ENCODE measurements around the gene CRELD2.

Gene CRELD2

DNA sequence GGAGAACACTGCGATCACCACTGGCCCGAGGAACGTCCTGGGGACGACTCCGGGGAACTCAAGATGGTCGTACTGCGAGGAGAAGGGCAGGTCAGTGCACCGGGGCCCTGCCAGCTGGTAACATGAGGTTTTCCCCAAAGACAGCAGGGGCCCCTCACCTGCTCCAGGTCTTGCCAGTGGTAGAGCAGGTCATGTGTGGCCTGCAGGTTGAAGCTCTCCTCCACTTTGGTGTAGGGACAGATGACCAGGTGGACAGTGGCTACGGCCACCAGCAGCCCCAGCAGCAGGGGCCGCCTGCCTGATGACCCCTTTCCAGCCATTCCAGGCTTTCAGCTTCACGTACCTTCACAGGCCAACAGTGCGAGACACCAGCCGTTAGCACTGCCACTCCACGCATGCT is 5.0 kb upstream of the CRELD2 start:
- DNase-seq = no peak

DNA sequence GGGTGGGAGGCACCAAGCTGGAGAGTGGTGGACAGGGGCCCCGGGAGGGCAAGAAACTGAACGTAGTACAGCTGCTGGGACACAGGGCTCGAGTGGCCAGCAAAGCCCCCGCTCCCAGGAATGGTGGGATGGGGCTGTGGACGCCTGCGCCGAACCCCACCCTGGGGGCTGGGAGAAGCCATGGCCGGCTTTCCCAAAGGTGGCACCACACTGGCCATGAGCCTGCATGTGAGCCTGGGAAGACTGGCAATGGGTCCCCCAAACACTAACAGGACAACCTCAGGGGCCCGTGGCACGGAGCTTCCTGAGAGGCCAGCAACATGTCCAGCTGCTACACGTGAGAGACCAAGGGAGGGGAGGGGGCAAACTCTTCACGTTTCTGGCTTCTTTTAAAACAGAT is 4.2 kb upstream of the CRELD2 start:
- no peak for DNase-seq

DNA sequence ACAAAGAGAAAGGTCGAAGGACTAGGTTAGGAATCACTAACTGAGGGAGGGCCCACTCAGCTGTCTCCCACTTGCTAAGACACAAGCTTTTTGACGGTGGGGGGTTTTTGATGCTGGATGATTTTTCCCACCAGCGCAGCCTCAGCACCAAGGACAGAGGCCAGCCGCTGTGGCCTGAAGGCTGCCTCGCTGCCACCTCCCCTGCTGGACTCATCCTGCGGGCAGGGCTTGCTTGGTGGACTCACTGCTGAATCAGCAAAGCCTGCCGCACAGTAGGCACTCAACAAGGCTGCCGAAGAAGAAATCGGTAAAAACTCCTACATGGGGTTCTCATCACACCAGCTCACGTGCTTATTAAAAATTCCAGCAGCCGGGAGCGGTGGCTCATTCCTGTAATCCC is 2.8 kb upstream of the CRELD2 start:
- DNase-seq = no peak

DNA sequence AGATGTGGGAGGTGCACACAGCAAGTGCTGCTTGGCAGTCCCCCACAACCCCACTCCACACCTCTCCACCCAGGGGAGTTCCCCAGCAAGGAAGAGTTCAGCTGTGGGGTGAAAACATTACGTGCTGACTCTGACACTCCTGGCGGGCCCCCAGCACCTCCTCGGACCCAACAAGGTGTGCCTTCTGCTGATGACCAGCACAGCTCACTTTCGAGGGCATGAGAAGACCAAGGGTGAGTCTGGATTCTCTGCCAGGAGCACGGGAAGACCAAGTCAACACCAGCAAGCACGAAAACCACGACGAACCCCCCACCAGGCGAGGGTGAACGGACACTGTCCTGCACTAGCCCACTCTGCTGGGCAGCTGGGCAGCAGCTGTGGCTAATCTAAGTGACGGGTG is 1.6 kb upstream of the CRELD2 start:
- no peak for DNase-seq

DNA sequence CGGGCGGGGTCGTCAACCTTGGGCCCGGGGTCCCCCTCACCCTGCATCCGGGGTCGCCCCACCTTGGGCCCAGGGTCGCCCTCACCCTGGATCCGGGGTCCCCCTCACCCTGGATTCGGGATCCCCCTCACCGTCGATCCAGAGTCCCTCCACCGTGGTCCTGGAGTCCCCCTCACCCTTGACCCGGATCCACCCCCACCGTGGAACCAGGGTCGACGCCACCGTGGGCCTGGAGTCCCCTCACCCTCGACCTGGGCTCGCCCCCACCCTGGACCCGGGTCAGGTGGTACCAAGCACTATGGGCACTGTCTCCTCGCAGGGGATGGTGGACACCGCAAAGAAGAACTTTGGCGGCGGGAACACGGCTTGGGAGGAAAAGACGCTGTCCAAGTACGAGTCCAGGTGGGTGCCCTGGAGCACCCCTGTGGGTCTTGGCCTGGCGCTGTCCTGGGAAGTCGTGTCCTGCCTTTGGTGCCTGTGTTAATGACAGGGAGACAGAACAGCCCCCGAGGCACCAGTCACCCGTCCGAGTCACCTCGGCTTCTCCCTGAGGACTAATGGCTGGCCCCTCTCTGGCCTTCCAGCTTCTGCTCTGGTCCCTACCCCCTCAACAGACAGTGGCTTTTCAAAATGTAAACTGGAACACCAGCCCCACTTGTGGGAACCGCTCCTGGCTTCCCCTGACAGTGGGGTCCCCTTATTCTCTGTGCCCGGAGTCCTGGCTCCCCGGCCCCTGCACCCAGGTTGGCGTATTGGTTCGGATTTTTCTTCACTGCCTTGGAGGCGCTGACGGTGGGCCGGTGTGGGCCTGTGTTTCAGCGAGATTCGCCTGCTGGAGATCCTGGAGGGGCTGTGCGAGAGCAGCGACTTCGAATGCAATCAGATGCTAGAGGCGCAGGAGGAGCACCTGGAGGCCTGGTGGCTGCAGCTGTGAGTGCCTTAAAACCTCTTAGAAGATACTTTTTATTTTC is 762 bp downstream of the CRELD2 start:
- no peak for DNase-seq

DNA sequence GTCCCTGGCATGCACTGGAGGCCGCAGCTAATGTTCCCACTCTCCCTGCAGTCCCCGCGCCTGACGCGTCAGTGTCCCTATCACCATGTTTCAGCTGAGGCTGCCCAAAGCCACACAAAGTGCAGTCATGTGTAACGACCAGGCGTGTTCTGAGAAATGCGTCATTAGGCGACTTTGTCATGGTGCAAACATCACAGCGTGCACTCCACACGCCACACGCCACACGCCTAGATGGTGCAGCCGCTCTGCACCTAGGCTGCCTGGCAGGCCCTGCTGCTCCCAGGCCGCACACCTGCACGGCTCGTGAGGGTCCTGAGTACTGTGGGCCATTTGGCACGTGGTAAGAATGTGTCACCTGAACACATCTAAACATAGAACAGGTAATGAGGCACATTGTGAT is 2.4 kb downstream of the CRELD2 start:
- DNase-seq = no peak

DNA sequence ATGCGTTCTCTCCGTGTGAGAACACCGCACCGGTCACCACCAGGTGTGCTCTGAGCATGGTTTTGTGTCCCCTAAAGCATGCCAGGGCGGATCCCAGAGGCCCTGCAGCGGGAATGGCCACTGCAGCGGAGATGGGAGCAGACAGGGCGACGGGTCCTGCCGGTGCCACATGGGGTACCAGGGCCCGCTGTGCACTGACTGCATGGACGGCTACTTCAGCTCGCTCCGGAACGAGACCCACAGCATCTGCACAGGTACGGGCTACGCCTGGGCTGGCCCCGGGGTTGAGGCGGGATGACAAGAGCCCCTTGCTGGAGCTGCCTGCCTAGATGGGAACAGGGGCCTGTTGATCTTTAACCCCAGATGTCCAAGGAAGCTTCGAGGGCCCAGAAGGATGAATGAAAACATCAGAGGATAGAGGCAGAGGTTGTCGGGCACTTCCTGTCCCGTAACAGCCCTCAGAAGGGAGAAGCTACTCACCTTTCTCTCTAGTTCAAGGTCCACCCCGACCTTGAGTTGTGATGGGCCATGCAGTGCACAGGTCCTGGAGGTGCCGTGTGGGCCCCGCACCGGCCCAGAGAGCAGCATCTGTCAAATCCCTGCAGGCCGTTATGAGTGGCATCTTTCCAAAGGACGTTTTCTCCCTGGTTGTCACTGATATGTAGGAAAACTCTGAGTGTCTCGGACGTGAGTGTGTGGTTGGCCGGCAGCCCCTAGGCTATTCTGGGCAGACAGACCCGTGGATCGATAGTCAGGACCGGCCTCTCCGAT is 3.3 kb downstream of the CRELD2 start:
- no peak for DNase-seq

DNA sequence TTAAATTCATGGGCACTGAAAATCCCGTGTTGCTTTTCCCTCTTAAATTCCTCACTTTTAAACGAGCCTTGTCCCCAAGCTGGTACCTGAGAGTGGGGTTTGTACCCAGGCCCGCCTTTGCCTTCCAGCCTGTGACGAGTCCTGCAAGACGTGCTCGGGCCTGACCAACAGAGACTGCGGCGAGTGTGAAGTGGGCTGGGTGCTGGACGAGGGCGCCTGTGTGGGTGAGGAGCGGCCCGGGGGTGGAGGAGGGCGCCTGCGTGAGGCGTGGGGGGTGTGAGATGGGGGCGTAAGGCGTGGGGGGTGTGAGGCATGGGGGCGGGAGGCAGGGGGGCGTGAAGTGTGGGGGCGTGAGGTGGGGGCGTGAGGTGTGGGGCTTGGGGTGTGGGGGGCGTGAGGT is 4.0 kb downstream of the CRELD2 start:
- no peak for DNase-seq

DNA sequence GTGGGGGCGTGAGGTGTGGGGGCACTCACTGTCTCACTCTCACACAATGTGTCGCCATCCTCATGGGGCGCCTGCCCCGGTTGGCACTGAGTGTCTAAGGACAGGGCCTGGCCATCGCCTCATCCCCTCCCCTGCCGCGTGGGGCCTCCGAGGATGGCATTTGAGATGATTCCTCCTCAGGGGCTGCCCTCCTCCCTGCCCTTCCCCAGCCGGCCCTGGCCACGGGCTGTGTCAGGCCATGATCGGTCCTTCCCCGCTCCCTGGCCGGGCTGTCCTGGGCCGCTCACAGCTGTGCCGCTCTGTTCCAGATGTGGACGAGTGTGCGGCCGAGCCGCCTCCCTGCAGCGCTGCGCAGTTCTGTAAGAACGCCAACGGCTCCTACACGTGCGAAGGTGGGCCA is 4.5 kb downstream of the CRELD2 start:
- DNase-seq = no peak

DNA sequence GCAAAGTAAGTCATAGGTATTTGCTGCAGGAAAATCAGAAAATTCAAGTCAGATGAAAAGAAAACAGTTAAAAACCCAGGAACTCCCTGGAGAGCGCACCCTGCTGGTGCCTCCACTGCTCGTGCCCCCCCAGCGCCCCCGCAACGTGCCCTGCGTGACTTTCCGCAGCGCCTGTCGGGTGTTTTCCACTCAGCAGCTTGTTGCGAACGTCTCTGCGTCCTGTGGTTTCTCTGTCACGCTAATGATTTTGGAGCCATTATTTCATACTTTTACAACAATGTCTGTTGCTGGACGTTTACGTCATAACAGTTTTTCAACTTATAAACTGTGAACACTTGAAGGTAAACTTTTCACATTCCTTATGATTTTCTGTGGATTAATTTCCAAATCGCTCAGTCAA is 5.0 kb downstream of the CRELD2 start:
- no peak for DNase-seq

DNA sequence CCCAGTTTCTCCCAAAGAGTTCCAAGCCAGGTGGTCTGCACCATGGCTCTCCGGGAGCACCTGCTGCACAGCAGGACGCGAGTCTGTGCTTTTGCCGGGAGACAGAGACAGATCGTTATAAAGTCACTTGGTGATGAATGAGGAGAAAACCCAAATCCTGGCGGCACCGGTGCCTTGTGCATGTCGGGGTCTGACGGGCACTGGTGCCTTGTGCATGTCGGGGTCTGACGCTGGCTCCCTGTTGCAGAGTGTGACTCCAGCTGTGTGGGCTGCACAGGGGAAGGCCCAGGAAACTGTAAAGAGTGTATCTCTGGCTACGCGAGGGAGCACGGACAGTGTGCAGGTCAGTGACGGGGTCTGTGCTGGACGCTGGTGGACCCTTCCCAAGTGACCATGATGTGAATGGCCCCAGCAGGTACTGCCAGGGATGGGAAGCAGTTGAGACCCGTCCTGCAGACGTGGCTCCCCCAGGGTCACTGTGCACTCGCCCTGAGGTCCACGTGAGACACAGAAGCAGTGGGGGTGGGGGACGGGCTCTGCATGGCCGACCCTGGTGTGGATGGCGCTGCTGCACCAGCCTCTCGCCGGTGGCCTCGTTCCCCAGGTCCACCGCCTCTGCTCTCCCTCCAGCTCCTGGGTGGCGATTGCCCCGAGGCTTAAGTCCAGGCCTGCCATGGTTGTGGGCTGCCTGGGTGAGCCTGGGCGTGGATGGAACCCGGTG is 5.8 kb downstream of the CRELD2 start:
- DNase-seq = no peak

DNA sequence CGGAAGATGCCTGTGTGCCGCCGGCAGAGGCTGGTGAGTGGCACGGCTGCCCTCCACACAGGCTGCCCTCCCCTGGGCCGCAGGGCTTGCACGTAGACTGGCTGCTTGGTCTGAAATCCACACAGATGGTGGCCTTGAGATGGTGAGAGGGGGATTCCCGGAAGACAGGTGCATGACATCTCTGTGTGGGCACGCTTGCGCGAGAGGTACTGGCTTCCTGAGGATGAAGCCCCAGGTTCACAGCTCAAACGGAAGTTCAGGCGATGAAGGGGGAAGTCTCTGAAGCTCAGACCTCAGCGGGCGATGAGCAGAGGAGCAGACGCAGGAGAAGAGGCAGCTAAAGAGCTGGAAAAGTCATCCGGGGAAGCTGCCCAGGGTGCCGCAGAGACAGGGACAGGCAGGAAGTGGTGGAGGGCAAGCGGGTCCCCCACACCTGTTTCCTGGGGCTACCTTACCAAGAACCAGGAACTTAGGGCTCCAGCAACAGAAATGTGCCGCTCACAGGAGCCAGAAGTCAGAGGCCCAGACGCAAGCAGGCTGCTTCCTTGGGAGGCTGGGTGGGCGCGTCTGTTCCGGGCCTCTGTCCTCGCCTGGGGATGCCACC is 7.2 kb downstream of the CRELD2 start:
- DNase-seq = no peak

DNA sequence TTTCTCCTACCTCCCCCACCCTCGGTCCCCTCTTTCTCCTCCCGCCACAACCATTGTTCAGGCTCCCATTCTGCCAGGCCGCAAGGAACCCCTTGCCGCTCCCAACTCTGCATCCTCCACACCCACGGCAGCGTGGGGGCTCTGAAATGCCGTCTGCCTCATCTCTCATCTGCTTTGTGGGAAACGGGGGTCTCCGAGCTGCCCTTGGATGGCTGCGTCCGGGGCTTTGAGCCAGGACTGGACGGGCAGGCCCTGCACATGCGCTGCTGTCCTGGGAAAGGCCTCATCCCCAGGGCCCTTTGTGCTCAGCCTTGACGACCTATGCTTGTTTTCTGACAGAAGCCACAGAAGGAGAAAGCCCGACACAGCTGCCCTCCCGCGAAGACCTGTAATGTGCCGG is 8.5 kb downstream of the CRELD2 start:
- no peak for DNase-seq

DNA sequence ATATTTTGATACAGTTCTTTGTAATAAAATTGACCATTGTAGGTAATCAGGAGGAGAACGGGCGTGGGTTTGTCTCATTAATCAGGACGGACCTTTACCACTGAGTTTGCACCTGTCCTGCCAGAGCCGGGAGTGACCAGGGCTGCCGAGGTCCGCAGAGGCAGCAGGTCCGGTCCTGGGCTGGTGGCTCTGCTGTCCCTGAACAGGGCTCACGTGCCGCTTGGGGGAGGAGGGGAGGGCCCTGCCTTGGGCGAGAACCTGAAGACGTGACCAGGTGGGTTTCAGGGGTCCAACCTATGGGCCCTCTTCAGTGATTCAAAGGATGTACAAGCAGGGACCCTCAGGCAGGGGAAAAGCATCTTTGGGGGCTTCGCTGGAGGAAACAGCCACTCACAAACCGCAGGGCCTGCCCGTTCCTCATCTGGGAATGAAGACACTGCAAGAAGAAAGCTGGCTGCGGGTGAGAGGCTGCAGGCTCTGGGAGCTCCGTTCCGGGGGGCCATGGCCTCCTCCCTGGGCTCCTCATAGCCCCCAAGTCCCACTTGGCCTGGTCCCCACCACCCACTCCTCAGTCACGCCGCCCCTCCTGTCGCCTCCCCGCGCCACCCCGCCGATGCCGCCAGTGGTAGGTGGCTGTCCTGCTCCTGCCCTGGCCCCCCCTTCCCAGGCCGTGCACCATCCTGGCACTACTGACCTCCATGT is 9.2 kb downstream of the CRELD2 start:
- no peak for DNase-seq

DNA sequence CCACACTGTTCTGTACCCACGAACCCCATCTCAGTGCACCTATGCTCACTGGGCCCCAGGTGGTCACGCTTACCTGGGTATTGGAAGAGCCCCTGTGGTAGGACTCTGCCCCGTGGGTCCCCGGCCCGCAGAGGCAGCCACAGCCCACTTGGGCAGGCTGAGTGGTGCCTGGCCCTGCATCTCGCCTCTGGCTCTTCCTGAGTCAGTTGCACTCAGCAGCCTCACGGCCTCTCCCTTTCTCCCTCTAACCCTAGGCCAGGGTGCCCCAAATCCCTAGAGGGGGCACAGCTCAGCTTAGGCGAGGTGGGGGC is 9.7 kb downstream of the CRELD2 start:
- no peak for DNase-seq

DNA sequence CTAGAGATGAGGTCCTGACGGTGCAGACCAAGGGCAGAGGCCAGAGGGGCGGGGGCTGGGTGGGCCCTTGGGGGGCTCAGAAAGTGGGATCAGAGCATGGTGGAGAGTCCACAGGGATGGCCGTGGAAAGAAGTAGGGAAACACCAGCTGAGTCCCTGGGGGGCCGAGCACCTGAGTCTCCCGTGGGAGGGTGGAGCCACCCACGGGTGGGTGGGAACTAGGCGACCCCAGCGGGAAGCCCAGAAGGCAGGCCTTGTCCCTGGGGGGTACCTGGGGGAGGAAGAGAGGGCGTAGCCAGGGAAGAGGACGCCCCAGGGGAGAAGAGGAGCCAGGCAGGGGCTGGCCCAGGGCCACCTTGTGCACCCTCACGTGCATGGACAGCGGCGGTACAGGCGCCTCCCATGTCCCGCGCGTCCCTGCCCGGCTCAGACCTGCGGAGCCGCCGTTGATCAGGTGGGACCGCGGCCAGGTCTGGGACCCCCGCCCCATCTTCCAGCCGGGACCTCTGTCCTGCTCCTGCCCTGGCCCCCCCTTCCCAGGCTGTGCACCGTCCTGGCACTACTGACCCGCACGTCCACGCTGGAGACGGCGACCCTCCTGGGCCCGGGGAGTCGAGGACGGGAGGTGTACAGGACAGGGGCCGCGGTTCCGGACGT is 10.2 kb downstream of the CRELD2 start:
- DNase-seq = no peak

DNA sequence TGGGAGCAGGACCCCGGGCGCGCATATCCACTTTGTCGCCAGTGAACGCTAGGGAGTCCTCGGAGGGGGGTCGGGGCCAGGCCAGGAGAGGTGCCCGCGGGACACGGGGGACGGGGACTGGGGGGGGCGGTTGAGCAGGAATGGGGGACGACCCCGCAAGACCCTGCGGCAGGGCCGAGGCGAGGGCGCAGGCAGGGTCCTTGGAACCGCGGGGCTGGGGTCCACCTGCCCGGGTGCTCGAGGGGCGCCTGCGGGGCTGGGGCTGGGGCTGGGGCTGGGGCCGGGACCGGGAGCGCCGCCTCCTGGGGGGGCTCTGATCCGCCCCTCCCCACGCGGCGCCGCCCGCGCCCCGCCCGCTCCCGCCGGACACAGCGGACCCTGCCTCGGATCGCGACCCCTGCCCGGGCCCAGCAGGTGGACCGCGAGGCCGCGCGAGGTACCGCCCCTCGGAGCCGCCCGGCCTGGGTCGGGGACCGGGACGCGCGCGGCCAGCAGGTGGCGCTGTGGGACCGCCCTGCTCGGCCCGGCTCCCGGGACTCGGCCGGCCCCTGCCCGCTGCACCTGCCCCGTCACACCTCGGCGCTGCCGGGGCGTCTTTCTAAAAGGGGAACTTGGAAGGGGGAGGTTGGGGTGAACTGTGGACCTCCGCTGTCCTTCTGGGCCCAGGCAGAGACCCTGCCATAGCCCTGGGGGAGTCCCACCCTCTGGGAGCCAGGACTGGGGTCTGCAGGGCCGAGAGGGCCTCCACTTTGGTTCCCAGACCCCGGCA is 11.0 kb downstream of the CRELD2 start:
- no peak for DNase-seq

DNA sequence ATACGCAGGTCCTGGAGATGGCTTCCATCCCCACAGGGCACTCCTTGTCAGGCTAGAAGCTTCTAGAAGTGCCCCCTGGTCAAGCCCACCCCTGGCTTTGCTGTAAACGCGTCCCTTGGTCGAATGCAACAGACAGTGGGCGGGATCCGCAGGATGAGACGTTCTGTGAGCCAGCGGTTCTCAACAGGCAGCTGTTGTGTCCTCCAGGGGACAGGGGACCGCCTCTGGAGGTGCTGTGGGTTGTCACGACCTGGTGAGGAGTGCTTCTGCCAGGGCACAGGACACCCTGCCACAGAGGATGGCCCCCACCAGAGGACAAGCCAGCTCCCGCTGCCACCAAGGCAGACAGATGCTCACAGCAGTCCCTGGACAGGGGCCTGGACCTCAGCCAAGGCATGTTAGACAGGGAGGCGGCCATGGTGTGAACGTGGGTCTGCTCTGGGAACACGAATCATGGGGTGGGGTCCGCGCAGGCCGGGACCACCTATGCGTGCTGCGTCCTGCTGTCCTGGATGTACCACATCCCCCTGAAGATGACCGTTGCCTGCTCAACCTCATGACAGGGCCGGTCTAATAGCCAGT is 11.7 kb downstream of the CRELD2 start:
- no peak for DNase-seq

DNA sequence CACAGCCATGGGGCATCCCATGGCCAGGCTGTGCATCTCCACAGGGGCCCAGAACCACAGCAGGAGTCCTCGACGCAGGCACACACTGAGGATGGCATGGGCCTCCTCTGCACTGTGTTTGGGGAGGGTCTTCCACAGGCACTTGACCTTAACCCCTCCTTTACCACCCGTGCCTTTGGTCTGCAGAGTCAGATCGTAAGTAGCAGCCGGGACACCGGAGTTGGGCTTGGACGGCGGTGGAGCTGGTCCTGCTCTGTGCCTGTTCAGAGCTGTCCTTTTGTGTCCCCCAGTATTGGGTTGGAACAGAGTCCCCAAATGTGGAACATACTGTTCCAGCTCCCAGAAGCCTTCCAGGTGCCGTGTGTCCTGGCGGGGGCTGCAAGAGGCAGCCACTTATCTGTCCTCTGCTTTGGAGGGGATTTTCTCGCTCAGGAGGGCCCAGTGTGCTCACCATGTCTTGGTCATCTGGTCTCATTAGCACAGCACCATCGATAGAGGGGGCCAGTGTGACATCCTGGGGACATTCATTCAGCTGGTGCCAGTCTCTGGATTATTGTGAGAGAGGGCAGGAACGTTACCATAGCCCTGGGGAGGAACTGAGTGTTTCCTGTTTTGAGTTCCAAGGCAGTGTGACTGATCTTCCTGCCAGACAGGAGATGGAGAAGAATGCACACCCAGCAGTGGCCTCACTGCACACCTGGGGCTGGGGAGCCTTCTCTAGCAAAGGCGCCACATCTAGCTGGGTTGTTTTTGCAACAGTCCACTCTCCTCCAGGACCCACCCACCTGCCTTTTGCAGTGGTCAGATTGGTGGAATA is 12.4 kb downstream of the CRELD2 start:
- no peak for DNase-seq

Data from islet precursor cell (in vitro differentiated cells).